OCI-LY1 (cell line): Measurements from ENCODE around the gene PCDHGB4.

Source experiments
- H2AFZ ChIP-seq: fragments of 200-600 bp; sonication (generic), shearing (Covaris generic); 2 replicates; pipeline ENCODE4 v1.6.0; 2014; ENCODE audit warnings: antibody characterized with exemption, mild to moderate bottlenecking, low read length
- H3F3A ChIP-seq: fragments of 200-600 bp; sonication (generic), shearing (Covaris generic); 2 replicates; pipeline ENCODE4 v1.6.0; 2014; ENCODE audit warnings: mild to moderate bottlenecking, antibody characterized with exemption, low read length, moderate library complexity; ENCODE audit not compliant: insufficient read depth
- H3K27ac ChIP-seq: fragments of 200-600 bp; sonication (generic); 2 replicates; pipeline ENCODE4 v1.5.1; 2014; ENCODE audit warnings: low read length, mixed run types, mild to moderate bottlenecking, low read depth; ENCODE audit not compliant: poor library complexity, severe bottlenecking
- H3K27me3 ChIP-seq: fragments of 200-600 bp; sonication (generic); 2 replicates; pipeline ENCODE4 v1.6.0; 2014; ENCODE audit warnings: antibody characterized with exemption, mild to moderate bottlenecking, low read length, moderate library complexity; ENCODE audit not compliant: insufficient read depth
- H3K36me3 ChIP-seq: fragments of 200-600 bp; sonication (generic); 2 replicates; pipeline ENCODE4 v1.6.1; 2014; ENCODE audit warnings: mild to moderate bottlenecking, antibody characterized with exemption, low read length, moderate library complexity, mixed read lengths; ENCODE audit not compliant: insufficient read depth
- H3K4me1 ChIP-seq: fragments of 200-600 bp; sonication (generic); 2 replicates; pipeline ENCODE4 v1.5.1; 2014; ENCODE audit warnings: mild to moderate bottlenecking, low read length, moderate library complexity; ENCODE audit not compliant: insufficient read depth, severe bottlenecking
- H3K4me2 ChIP-seq: fragments of 200-600 bp; sonication (generic), shearing (Covaris generic); 2 replicates; pipeline ENCODE4 v1.6.1; 2014; ENCODE audit warnings: low read length
- H3K4me3 ChIP-seq: fragments of 200-600 bp; sonication (generic); 2 replicates; pipeline ENCODE4 v1.5.1; 2014; ENCODE audit warnings: low read length, low read depth, mild to moderate bottlenecking, mixed read lengths; ENCODE audit not compliant: poor library complexity, severe bottlenecking
- H3K79me2 ChIP-seq: fragments of 200-600 bp; shearing (Covaris generic); 2 replicates; pipeline ENCODE4 v1.6.1; 2016; ENCODE audit warnings: mixed run types, low read length, mixed read lengths; ENCODE audit not compliant: insufficient read depth
- H3K9ac ChIP-seq: fragments of 200-600 bp; sonication (generic), shearing (Covaris generic); 2 replicates; pipeline ENCODE4 v1.6.1; 2014; ENCODE audit warnings: mild to moderate bottlenecking, low read length, mixed read lengths
- H3K9me2 ChIP-seq: fragments of 200-600 bp; sonication (generic), shearing (Covaris generic); 2 replicates; pipeline ENCODE4 v1.6.1; 2014; ENCODE audit warnings: low read depth, mild to moderate bottlenecking, low read length, mixed read lengths
- H3K9me3 ChIP-seq: fragments of 200-600 bp; shearing (Covaris generic); 2 replicates; pipeline ENCODE4 v1.6.1; 2014; ENCODE audit warnings: low read length, mixed read lengths
- H4K20me1 ChIP-seq: fragments of 200-600 bp; sonication (generic), shearing (Covaris generic); 2 replicates; pipeline ENCODE4 v1.6.0; 2016; ENCODE audit warnings: mild to moderate bottlenecking, low read length; ENCODE audit not compliant: insufficient read depth
- EZH2 ChIP-seq: fragments of 200-600 bp; sonication (generic), shearing (Covaris generic); IDR thresholded peaks from 2 replicates; pipeline ENCODE4 v1.8.0; 2017; ENCODE audit warnings: borderline replicate concordance, mixed run types, mild to moderate bottlenecking, antibody characterized with exemption, low read length, moderate library complexity, mixed read lengths
- TF ChIP-seq, protein P1 (sequence below): fragments of 200-600 bp; sonication (generic), shearing (Covaris generic); IDR thresholded peaks from 2 replicates; pipeline ENCODE4 v1.5.1; 2017; ENCODE audit warnings: mild to moderate bottlenecking, antibody characterized with exemption, low read length, moderate library complexity, mixed read lengths

PCDHGB4 gene

DNA sequence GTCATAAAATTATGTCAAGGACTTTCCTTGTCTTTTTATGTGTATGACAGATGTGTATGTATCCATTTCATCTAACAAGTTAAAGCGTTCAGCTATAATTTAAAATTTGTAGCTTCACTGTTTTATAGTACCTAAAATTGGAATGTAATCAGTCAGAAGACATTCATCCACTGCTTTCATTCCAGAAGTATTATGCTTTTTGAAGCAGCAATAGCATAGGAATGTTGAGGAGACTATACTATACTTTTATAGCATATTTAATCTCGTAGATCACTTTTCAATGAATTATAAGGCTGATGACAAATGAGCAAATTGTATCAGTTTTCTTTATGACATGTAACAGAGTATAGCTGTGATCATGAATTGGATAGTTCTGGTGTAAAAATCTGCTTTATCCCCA is 49.7 kb downstream of the PCDHGB4 start:
- Histone ChIP-seq H3K27me3 (no peaks in the 10 kb centered on the region), H3K4me3 (no peak overlapping the region), H4K20me1 (no peaks in the 10 kb centered on the region), H2AFZ (no peak overlapping the region), H3K36me3 (no peaks in the 10 kb centered on the region), H3K4me2 (no peak overlapping the region), H3K79me2 (no peaks in the 10 kb centered on the region), H3K9ac (no peak overlapping the region), H3K9me2 (no peaks in the 10 kb centered on the region), H3K4me1 (no peaks in the 10 kb centered on the region), H3K27ac (no peak overlapping the region), H3F3A (no peaks in the 10 kb centered on the region), H3K9me3 (peaks cover 8% of the 10 kb centered on the region; the same call in 1 of the 2 replicates)
- TF ChIP-seq, protein P1, sequence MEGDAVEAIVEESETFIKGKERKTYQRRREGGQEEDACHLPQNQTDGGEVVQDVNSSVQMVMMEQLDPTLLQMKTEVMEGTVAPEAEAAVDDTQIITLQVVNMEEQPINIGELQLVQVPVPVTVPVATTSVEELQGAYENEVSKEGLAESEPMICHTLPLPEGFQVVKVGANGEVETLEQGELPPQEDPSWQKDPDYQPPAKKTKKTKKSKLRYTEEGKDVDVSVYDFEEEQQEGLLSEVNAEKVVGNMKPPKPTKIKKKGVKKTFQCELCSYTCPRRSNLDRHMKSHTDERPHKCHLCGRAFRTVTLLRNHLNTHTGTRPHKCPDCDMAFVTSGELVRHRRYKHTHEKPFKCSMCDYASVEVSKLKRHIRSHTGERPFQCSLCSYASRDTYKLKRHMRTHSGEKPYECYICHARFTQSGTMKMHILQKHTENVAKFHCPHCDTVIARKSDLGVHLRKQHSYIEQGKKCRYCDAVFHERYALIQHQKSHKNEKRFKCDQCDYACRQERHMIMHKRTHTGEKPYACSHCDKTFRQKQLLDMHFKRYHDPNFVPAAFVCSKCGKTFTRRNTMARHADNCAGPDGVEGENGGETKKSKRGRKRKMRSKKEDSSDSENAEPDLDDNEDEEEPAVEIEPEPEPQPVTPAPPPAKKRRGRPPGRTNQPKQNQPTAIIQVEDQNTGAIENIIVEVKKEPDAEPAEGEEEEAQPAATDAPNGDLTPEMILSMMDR = no peak
- TF ChIP-seq EZH2 = no peak

DNA sequence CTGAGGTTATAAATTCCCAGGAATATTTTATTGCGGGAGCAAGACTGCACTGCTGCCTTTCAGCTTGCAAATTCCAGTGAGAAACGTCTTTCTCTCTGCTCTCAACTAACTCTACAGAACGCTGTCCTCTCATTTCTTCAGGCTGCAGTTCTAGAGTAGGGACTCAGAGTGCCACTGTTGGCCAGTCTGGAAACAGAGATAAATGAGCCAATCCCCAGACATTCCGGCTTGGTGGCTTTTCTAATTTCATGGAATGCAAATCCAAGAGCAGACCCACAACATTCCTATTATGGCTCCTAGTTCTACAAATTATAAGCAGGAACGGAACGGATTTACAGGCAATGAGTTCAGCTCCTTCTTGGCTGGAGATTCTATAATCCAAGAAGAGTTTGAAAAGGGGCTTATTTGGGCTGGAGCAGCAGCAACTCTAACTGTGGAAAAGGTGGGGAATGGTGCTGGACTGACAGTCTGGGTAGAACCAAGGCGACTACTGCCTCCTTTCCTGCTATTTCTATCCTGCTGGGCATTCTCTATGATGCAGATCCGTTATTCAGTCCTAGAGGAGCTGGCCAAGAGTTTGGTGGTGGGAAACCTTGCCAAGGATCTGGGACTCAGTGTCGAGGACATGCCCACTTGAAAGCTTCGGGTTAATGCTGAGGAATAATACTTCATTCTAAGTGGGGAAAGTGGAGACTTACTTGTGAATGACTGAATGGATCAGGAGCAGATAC is 52.1 kb downstream of the PCDHGB4 start:
- H3K9me2 ChIP-seq = no peaks in the 10 kb centered on the region
- no peaks in the 10 kb centered on the region for H4K20me1 ChIP-seq
- TF ChIP-seq EZH2 = no peak
- TF ChIP-seq, protein P1 = no peak
- H3K9ac ChIP-seq = no peak overlapping the region
- H3K4me2 ChIP-seq = no peak overlapping the region
- H2AFZ ChIP-seq = no peak overlapping the region
- H3F3A ChIP-seq = no peaks in the 10 kb centered on the region
- H3K79me2 ChIP-seq = no peaks in the 10 kb centered on the region
- no peaks in the 10 kb centered on the region for H3K27me3 ChIP-seq
- no peaks in the 10 kb centered on the region for H3K4me1 ChIP-seq
- no peaks in the 10 kb centered on the region for H3K36me3 ChIP-seq
- peaks cover 8% of the 10 kb centered on the region; the same call in 1 of the 2 replicates for H3K9me3 ChIP-seq
- H3K4me3 ChIP-seq = no peak overlapping the region
- no peak overlapping the region for H3K27ac ChIP-seq
